ENCODE results near the gene RNF130.

DNA sequence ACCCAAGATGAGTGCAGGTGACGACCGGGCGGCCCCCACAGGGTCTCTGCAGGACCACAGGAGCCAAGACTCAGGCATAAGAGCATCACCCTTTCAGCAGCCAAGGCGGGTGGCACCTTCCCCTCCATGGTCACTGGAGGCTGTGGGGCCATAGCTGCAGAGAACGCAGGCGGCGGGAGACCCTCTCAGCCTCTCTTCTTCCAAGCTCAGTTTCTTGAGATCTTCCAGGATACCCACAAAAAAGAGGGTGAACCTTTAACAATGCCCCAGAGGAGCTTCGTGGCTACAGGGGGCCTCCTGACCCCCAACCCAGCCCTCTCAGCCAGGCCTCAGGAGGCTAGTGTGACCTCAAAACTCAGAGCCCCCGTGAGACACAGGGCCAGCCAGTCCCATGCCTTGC lies 158.1 kb downstream of the RNF130 start:
- TF ChIP-seq, protein P1, sequence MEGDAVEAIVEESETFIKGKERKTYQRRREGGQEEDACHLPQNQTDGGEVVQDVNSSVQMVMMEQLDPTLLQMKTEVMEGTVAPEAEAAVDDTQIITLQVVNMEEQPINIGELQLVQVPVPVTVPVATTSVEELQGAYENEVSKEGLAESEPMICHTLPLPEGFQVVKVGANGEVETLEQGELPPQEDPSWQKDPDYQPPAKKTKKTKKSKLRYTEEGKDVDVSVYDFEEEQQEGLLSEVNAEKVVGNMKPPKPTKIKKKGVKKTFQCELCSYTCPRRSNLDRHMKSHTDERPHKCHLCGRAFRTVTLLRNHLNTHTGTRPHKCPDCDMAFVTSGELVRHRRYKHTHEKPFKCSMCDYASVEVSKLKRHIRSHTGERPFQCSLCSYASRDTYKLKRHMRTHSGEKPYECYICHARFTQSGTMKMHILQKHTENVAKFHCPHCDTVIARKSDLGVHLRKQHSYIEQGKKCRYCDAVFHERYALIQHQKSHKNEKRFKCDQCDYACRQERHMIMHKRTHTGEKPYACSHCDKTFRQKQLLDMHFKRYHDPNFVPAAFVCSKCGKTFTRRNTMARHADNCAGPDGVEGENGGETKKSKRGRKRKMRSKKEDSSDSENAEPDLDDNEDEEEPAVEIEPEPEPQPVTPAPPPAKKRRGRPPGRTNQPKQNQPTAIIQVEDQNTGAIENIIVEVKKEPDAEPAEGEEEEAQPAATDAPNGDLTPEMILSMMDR (conservative IDR thresholded peaks at IDR 0.05 in 1 of 2, IDR thresholded peaks at IDR 0.05 in 1 of 2; ENCODE audit: low read depth in 1 of 2, low read length in 2 of 2), result no peak
- no peak for TF ChIP-seq EZH2 (IDR thresholded peaks at IDR 0.05; ENCODE audit: low read length, missing control alignments)

Measured in fibroblast of lung (primary cell).